H1 (cell line): ENCODE results near the gene AP1S3. TPM values are rescaled to one million over a fixed set of nuclear protein-coding genes. Genes with fewer than 3 reads are reported as not detected.

Source experiments
- CTCF ChIA-PET: fragments of 300-600 bp; sonication (Branson Sonifier 250); formaldehyde crosslinking; loops from one replicate; lab custom pipeline; 2021; ENCODE audit not compliant: partially characterized antibody; lab: Charles Lee
- POLR2A ChIA-PET: fragments of 300-600 bp; sonication (Branson Sonifier 250); formaldehyde crosslinking; loops from one replicate; lab custom pipeline; 2021; ENCODE audit warnings: inconsistent platforms; ENCODE audit not compliant: partially characterized antibody; lab: Charles Lee
- DNase-seq, 2 experiments: peaks; one replicate each; pipeline versions ENCODE4 v3.0.0 to v3.0.0-alpha.2; 2010 to 2022; ENCODE audit warnings: low spot score in 2 of 2, low read depth in 1 of 2, mixed read lengths in 1 of 2
- FAIRE-seq: peaks from 2 replicates; lab custom pipeline; 2011; peaks lifted over from hg19 to GRCh38; lab: Jason Lieb, UNC
- H2AFZ ChIP-seq: 2 replicates; pipeline ENCODE4 v1.8.1; 2012; ENCODE audit warnings: low read length, inconsistent platforms
- H2AK5ac ChIP-seq: 2 replicates; pipeline ENCODE4 v1.6.1; 2013; ENCODE audit warnings: low read depth, low read length
- H2BK120ac ChIP-seq: replicated peaks from 2 replicates; pipeline ENCODE3; 2013; ENCODE audit warnings: low read depth, low read length, inconsistent platforms
- H2BK12ac ChIP-seq: 2 replicates; pipeline ENCODE4 v1.6.1; 2013; ENCODE audit warnings: low read depth, low read length
- H2BK15ac ChIP-seq: 2 replicates; pipeline ENCODE4 v1.6.1; 2013; ENCODE audit warnings: low read length
- H2BK20ac ChIP-seq: 2 replicates; pipeline ENCODE4 v1.6.1; 2013; ENCODE audit warnings: low read length
- H2BK5ac ChIP-seq: 2 replicates; pipeline ENCODE4 v1.6.1; 2013; ENCODE audit warnings: low read depth, low read length
- H3K14ac ChIP-seq: 2 replicates; pipeline ENCODE4 v1.6.1; 2013; ENCODE audit warnings: inconsistent platforms; ENCODE audit not compliant: insufficient read length
- H3K18ac ChIP-seq: 2 replicates; pipeline ENCODE4 v1.6.1; 2013; ENCODE audit warnings: low read length; ENCODE audit errors: extremely low read depth
- H3K23ac ChIP-seq: 2 replicates; pipeline ENCODE4 v1.6.1; 2013; ENCODE audit warnings: inconsistent platforms; ENCODE audit not compliant: insufficient read length
- H3K23me2 ChIP-seq: 2 replicates; pipeline ENCODE4 v1.6.1; 2013; ENCODE audit warnings: low read depth, low read length
- H3K27ac ChIP-seq: 2 replicates; pipeline ENCODE4 v1.6.1; 2011; ENCODE audit warnings: low read depth, low read length, inconsistent platforms
- H3K27me3 ChIP-seq, 4 experiments: replicated peaks in 1 of 4; 1 replicate in 1 of 4; 2 replicates in 3 of 4; pipeline versions ENCODE4 v1.6.1 to v1.8.1; 2011 to 2013; ENCODE audit warnings: low read length in 3 of 4, mild to moderate bottlenecking in 3 of 4, inconsistent platforms in 2 of 4, mixed read lengths in 2 of 4, moderate library complexity in 1 of 4; ENCODE audit not compliant: control insufficient read depth in 3 of 4, insufficient read depth in 3 of 4; ENCODE audit errors: extremely low read depth in 1 of 4
- H3K36me3 ChIP-seq, 4 experiments: 2 replicates each; pipeline versions ENCODE4 v1.6.1 to v1.8.1; 2011 to 2013; ENCODE audit warnings: mild to moderate bottlenecking in 4 of 4, low read length in 3 of 4, moderate library complexity in 2 of 4, control low read depth in 1 of 4, inconsistent platforms in 1 of 4; ENCODE audit not compliant: insufficient read depth in 4 of 4, control insufficient read depth in 2 of 4
- H3K4ac ChIP-seq: replicated peaks from 2 replicates; pipeline ENCODE3; 2013; ENCODE audit warnings: low read length, low read depth, mixed read lengths, inconsistent platforms; ENCODE audit not compliant: insufficient read length
- H3K4me1 ChIP-seq, 4 experiments: replicated peaks in 1 of 4; 1 replicate in 1 of 4; 2 replicates in 3 of 4; pipeline versions ENCODE4 v1.6.1 to v1.8.1; 2011 to 2013; ENCODE audit warnings: low read length in 3 of 4, inconsistent platforms in 2 of 4, mixed read lengths in 1 of 4; ENCODE audit not compliant: insufficient read depth in 4 of 4, control insufficient read depth in 3 of 4
- H3K4me2 ChIP-seq, 2 experiments: 2 replicates each; pipeline versions ENCODE4 v1.6.1 to v1.8.1; 2011 to 2013; ENCODE audit warnings: low read depth in 2 of 2, low read length in 2 of 2, control low read depth in 1 of 2, inconsistent platforms in 1 of 2, mild to moderate bottlenecking in 1 of 2; ENCODE audit not compliant: insufficient read depth in 1 of 2
- H3K4me3 ChIP-seq, 4 experiments: fragments of 200-600, 300-600 bp in 1 of 4; sonication (generic), shearing (Covaris generic), sonication (Bioruptor Twin) in 1 of 4; 2 replicates each; pipeline versions ENCODE4 v1.5.1 to v1.8.1; 2011 to 2016; ENCODE audit warnings: low read length in 4 of 4, low read depth in 3 of 4, control low read depth in 2 of 4, inconsistent platforms in 2 of 4, mild to moderate bottlenecking in 2 of 4, mixed read lengths in 1 of 4, moderate library complexity in 1 of 4; ENCODE audit not compliant: insufficient read depth in 2 of 4; ENCODE audit errors: extremely low read depth in 1 of 4
- H3K56ac ChIP-seq: replicated peaks from 2 replicates; pipeline ENCODE3; 2013; ENCODE audit warnings: low read depth, mild to moderate bottlenecking, mixed read lengths, low read length, inconsistent platforms; ENCODE audit not compliant: insufficient read length
- H3K79me1 ChIP-seq: 2 replicates; pipeline ENCODE4 v1.6.1; 2013; ENCODE audit warnings: low read depth, low read length, control low read depth
- H3K79me2 ChIP-seq, 2 experiments: 2 replicates each; pipeline versions ENCODE4 v1.6.1 to v1.8.1; 2012 to 2013; ENCODE audit warnings: low read length in 2 of 2, mild to moderate bottlenecking in 2 of 2, inconsistent platforms in 1 of 2; ENCODE audit not compliant: insufficient read depth in 2 of 2, control insufficient read depth in 1 of 2
- H3K9ac ChIP-seq, 4 experiments: replicated peaks in 1 of 4; 1 replicate in 1 of 4; 2 replicates in 3 of 4; pipeline versions ENCODE4 v1.6.1 to v1.8.1; 2011 to 2013; ENCODE audit warnings: low read depth in 3 of 4, low read length in 3 of 4, control low read depth in 2 of 4, mild to moderate bottlenecking in 2 of 4, moderate library complexity in 2 of 4, inconsistent platforms in 1 of 4; ENCODE audit errors: extremely low read depth in 1 of 4
- H3K9me3 ChIP-seq, 2 experiments: 2 replicates each; pipeline versions ENCODE4 v1.6.1 to v1.8.1; 2012 to 2013; ENCODE audit warnings: mild to moderate bottlenecking in 2 of 2, moderate library complexity in 2 of 2, control low read depth in 1 of 2, inconsistent platforms in 1 of 2, low read depth in 1 of 2, low read length in 1 of 2, mixed read lengths in 1 of 2; ENCODE audit not compliant: insufficient read depth in 2 of 2
- H4K20me1 ChIP-seq, 2 experiments: replicated peaks in 1 of 2; 2 replicates each; pipeline versions ENCODE3 to v1.8.1; 2011 to 2013; ENCODE audit warnings: inconsistent platforms in 2 of 2, low read length in 2 of 2, mild to moderate bottlenecking in 1 of 2; ENCODE audit not compliant: insufficient read depth in 2 of 2, control insufficient read depth in 1 of 2
- H4K5ac ChIP-seq: 2 replicates; pipeline ENCODE4 v1.6.1; 2013; ENCODE audit warnings: low read length, low read depth, mixed read lengths, inconsistent platforms; ENCODE audit not compliant: insufficient read length
- H4K8ac ChIP-seq: 2 replicates; pipeline ENCODE4 v1.8.0; 2013; ENCODE audit warnings: mild to moderate bottlenecking, moderate library complexity, low read length, inconsistent platforms; ENCODE audit not compliant: insufficient read depth; ENCODE audit errors: extremely low read depth
- H4K91ac ChIP-seq: replicated peaks from 2 replicates; pipeline ENCODE3; 2013; ENCODE audit warnings: low read length, mixed read lengths, inconsistent platforms; ENCODE audit not compliant: insufficient read length
- ASH2L ChIP-seq: fragments of 200-600, 300-600 bp; sonication (generic); IDR thresholded peaks from one replicate; pipeline ENCODE4 v1.7.1; 2017; ENCODE audit warnings: low read length
- BRCA1 ChIP-seq: IDR thresholded peaks from 2 replicates; pipeline ENCODE4 v1.6.1; 2012; ENCODE audit warnings: low read depth, low read length, improper control_type of control experiment
- CHD2 ChIP-seq: IDR thresholded peaks from 2 replicates; pipeline ENCODE4 v1.6.1; 2012; ENCODE audit warnings: low read length, improper control_type of control experiment
- GTF2F1 ChIP-seq: IDR thresholded peaks from 2 replicates; pipeline ENCODE4 v1.6.1; 2012; ENCODE audit warnings: low read depth, low read length, improper control_type of control experiment, borderline replicate concordance
- JUND ChIP-seq: IDR thresholded peaks from 2 replicates; pipeline ENCODE4 v1.6.1; 2011; ENCODE audit warnings: mild to moderate bottlenecking, improper control_type of control experiment, low read length
- POU5F1 ChIP-seq: IDR thresholded peaks from 2 replicates; pipeline ENCODE4 v1.6.1; 2011; ENCODE audit warnings: low read depth, mild to moderate bottlenecking, low read length, moderate library complexity
- SAP30 ChIP-seq: fragments of 300-600 bp; sonication (generic); IDR thresholded peaks from 2 replicates; pipeline ENCODE4 v1.7.1; 2012; ENCODE audit warnings: low read length, moderate library complexity, mild to moderate bottlenecking, inconsistent platforms; ENCODE audit not compliant: insufficient read depth, insufficient replicate concordance
- whole genome bisulfite sequencing, 2 experiments: shearing (Covaris generic) in 1 of 2; methylation state at CpG; one replicate each; pipeline versions ENCODE4 v1.1.6 to v1.1.7; 2013 to 2015; ENCODE audit warnings: low lambda C conversion rate in 2 of 2, mixed read lengths in 2 of 2, inconsistent platforms in 1 of 2, low coverage in 1 of 2, missing lambda C conversion rate in 1 of 2; ENCODE audit not compliant: insufficient replicate concordance in 2 of 2, insufficient coverage in 1 of 2, insufficient read length in 1 of 2; ENCODE audit errors: extremely low coverage in 1 of 2, missing lambda C conversion rate in 1 of 2; 5-methylcytosine and 5-hydroxymethylcytosine counted together
- polyA plus RNA-seq, 7 experiments: library from polyadenylated mRNA; depleted of rRNA in 3 of 7; stranded (reverse) in 5 of 7; unstranded in 2 of 7; fragments of >200 nt in 5 of 7; fragments of 200-250 nt in 2 of 7; gene quantifications; 1 replicate in 5 of 7; 2 replicates in 1 of 7; 4 replicates in 1 of 7; pipeline versions ENCODE4 v1.2.1 to v1.2.3, GENCODE V29; 2011 to 2013; ENCODE audit warnings: missing spikeins in 2 of 7, mixed read lengths in 2 of 7
- total RNA-seq: library from RNA; stranded (reverse); fragmentation: NEBNext Ultra II Directional; extraction: Animal tissue kit (Norgen Biotek cat#: 25700); gene quantifications from 2 replicates; pipeline ENCODE4 v1.2.1, GENCODE V29; 2021
- TF ChIP-seq, protein P1 (sequence below): IDR thresholded peaks from 2 replicates; pipeline ENCODE4 v1.6.1; 2012; ENCODE audit warnings: inconsistent platforms

Gene AP1S3
- total and polyA plus RNA-seq, 2 of the 8 experiments (the other 6 are each of a cell fraction or from before 2014, with no cell fraction given) = 3.9 to 20.2 TPM

GRCh38 chr2:223747392-223748042 is 89.9 kb downstream of the AP1S3 start:
- DNase-seq (no peak), FAIRE-seq (no peak)
- Histone ChIP-seq H3K27me3 (no peaks in the 10 kb centered on the region), H3K4me3 (no peak overlapping the region), H3K56ac (no peak overlapping the region), H3K79me1 (no peaks in the 10 kb centered on the region), H3K27ac (no peak overlapping the region), H2BK12ac (no peak overlapping the region), H3K23me2 (no peaks in the 10 kb centered on the region; the same call in 1 of the 2 replicates), H2BK20ac (no peak overlapping the region), H3K9me3 (no peaks in the 10 kb centered on the region), H4K5ac (no peak overlapping the region), H2BK15ac (no peak overlapping the region), H3K4me2 (no peak overlapping the region), H3K23ac (no peak overlapping the region), H3K14ac (no peak overlapping the region), H3K18ac (no peak overlapping the region), H3K79me2 (no peaks in the 10 kb centered on the region), H2BK5ac (no peak overlapping the region), H2AFZ (no peak overlapping the region), H3K9ac (no peak overlapping the region), H4K91ac (no peak overlapping the region), H3K4ac (no peak overlapping the region), H3K4me1 (no peaks in the 10 kb centered on the region; a peak in 1 of 7 replicates), H3K36me3 (no peaks in the 10 kb centered on the region), H4K8ac (no peak overlapping the region), H2BK120ac (no peak overlapping the region), H4K20me1 (no peaks in the 10 kb centered on the region), H2AK5ac (no peak overlapping the region)
- TF ChIP-seq ASH2L (no peak), JUND (no peak), BRCA1 (no peak), POU5F1 (no peak), GTF2F1 (no peak), SAP30 (no peak), CHD2 (no peak)
- TF ChIP-seq, protein P1, sequence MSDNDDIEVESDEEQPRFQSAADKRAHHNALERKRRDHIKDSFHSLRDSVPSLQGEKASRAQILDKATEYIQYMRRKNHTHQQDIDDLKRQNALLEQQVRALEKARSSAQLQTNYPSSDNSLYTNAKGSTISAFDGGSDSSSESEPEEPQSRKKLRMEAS = no peak
- CTCF ChIA-PET = interaction anchor here (1.0 kb wide), 2 partner anchors 9 to 776 kb away, joined by 3 to 4 read pairs; no protein-coding TSS in a partner anchor
- 86% methylated on average over 2 of the region's 2 CpGs; no CpG with 5 or more reads in 1 of the 2 experiments for WGBS, 2 experiments
- POLR2A ChIA-PET = no interaction called here
